Vagina (tissue), 2 donors: ENCODE data around the gene SEPTIN14. TPM values are rescaled to one million over a fixed set of nuclear protein-coding genes. Genes with fewer than 3 reads are reported as not detected.
"Not testable (repeated sequence)": the region's sequence is repeated elsewhere in the genome, so short reads cannot be mapped to it uniquely, and the experiment has no call there.

Experiments used
- DNase-seq, 2 donors: peaks; one replicate each; pipeline ENCODE4 v3.0.0-alpha.2; 2017; ENCODE audit errors: extremely low spot score in 2 of 2
- H3K27ac ChIP-seq: fragments of 200-600 bp; sonication (generic); one replicate; pipeline ENCODE4 v1.5.1; 2019
- H3K27me3 ChIP-seq: fragments of 200-600 bp; sonication (generic); one replicate; pipeline ENCODE4 v1.5.1; 2019
- H3K36me3 ChIP-seq, 2 donors: fragments of 200-600 bp; sonication (generic); one replicate each; pipeline ENCODE4 v1.5.1; 2017 to 2019
- H3K4me1 ChIP-seq: fragments of 200-600 bp; sonication (generic); one replicate; pipeline ENCODE4 v1.5.1; 2019
- H3K4me3 ChIP-seq, 2 donors: fragments of 200-600 bp; sonication (generic); 1 replicate in 1 of 2; 2 replicates in 1 of 2; pipeline ENCODE4 v1.5.1; 2016 to 2019
- H3K9me3 ChIP-seq: fragments of 200-600 bp; sonication (generic); one replicate; pipeline ENCODE4 v1.5.1; 2019
- POLR2A ChIP-seq, 2 donors: fragments of 450-650 bp; IDR thresholded peaks; one replicate each; pipeline ENCODE4 v1.6.1; 2017; ENCODE audit warnings: antibody characterized with exemption in 2 of 2, mild to moderate bottlenecking in 2 of 2, moderate library complexity in 2 of 2
- POLR2AphosphoS5 ChIP-seq, 2 donors: sonication (generic); formaldehyde crosslinking; IDR thresholded peaks; one replicate each; pipeline ENCODE4 v1.9.0; 2017; ENCODE audit warnings: antibody characterized with exemption in 2 of 2, mild to moderate bottlenecking in 2 of 2, low read depth in 1 of 2; ENCODE audit not compliant: insufficient read depth in 1 of 2
- intact Hi-C: fragments of 100-400 bp; cut with DNase I; formaldehyde crosslinking; loops from one replicate; pipeline ENCODE4 v1.15.1; 2023
- total RNA-seq: library from RNA; depleted of rRNA; stranded (reverse); fragments of >200 nt; gene quantifications from one replicate; pipeline ENCODE4 v1.2.3, GENCODE V29; 2016
- TF ChIP-seq, protein P1 (sequence below), 3 experiments: fragments of 450-650 bp in 2 of 3; fragments of 200-600 bp in 1 of 3; sonication (generic) in 1 of 3; IDR thresholded peaks; one replicate each; pipeline ENCODE4 v1.5.1; 2017 to 2019; ENCODE audit warnings: antibody characterized with exemption in 3 of 3, mild to moderate bottlenecking in 2 of 3, moderate library complexity in 2 of 3

Gene SEPTIN14
- total RNA-seq, 1 donor from 2014 or later: not detected

DNA sequence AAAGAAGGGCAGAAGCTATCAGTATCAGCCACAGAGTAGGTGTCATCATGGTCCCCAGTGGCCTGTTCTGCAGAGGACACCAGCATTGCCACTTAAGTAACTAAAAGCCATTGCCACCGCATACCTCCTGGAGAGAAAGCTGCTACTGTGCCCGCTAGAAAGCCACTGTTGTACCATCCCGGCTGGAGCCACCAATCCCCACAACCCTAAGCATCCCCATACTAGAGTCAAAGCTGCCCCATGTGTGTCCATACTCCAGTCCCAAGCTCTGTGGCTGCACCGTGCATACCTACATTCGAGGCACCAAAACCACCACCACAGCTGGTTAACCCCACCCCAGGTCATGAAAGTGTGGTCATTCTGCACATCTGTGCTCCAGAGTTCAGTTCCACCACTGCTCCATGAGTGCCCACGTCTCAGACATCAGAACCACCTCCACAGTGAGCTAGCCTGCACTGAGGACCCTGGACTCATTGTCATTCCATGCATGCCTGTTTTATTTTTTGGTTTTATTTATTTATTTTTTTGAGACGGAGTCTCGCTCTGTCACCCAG, 9.5 kb upstream of the SEPTIN14 start:
- H3K36me3 ChIP-seq: no peaks in the 10 kb centered on the region
- H3K27me3 ChIP-seq: no peaks in the 10 kb centered on the region
- DNase-seq: no peak
- no peaks in the 10 kb centered on the region for H3K4me1 ChIP-seq
- TF ChIP-seq POLR2AphosphoS5 (IDR thresholded peaks at IDR 0.05; ENCODE audit: insufficient read depth in 1 of 2, low read depth in 1 of 2): no peak
- TF ChIP-seq POLR2A (IDR thresholded peaks at IDR 0.05): no peak
- TF ChIP-seq, protein P1, sequence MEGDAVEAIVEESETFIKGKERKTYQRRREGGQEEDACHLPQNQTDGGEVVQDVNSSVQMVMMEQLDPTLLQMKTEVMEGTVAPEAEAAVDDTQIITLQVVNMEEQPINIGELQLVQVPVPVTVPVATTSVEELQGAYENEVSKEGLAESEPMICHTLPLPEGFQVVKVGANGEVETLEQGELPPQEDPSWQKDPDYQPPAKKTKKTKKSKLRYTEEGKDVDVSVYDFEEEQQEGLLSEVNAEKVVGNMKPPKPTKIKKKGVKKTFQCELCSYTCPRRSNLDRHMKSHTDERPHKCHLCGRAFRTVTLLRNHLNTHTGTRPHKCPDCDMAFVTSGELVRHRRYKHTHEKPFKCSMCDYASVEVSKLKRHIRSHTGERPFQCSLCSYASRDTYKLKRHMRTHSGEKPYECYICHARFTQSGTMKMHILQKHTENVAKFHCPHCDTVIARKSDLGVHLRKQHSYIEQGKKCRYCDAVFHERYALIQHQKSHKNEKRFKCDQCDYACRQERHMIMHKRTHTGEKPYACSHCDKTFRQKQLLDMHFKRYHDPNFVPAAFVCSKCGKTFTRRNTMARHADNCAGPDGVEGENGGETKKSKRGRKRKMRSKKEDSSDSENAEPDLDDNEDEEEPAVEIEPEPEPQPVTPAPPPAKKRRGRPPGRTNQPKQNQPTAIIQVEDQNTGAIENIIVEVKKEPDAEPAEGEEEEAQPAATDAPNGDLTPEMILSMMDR (IDR thresholded peaks at IDR 0.05): no peak
- H3K4me3 ChIP-seq: no peak overlapping the region
- intact Hi-C loops: no loop called here
- no peak overlapping the region for H3K27ac ChIP-seq
- no peaks in the 10 kb centered on the region for H3K9me3 ChIP-seq

DNA sequence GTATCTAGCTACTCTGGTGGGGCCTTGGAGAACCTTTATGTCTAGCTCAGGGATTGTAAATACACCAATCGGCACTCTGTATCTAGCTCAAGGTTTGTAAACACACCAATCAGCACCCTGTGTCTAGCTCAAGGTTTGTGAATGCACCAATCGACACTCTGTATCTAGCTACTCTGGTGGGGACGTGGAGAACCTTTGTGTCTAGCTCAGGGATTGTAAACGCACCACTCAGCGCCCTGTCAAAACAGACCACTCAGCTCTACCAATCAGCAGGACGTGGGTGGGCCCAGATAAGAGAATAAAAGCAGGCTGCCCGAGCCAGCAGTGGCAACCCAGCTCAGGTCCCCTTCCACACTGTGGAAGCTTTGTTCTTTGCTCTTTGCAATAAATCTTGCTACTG, 6.4 kb upstream of the SEPTIN14 start:
- H3K9me3 ChIP-seq, H3K4me3 ChIP-seq, DNase-seq, H3K27me3 ChIP-seq, intact Hi-C loops, H3K4me1 ChIP-seq, H3K36me3 ChIP-seq, H3K27ac ChIP-seq: not testable (repeated sequence)

DNA sequence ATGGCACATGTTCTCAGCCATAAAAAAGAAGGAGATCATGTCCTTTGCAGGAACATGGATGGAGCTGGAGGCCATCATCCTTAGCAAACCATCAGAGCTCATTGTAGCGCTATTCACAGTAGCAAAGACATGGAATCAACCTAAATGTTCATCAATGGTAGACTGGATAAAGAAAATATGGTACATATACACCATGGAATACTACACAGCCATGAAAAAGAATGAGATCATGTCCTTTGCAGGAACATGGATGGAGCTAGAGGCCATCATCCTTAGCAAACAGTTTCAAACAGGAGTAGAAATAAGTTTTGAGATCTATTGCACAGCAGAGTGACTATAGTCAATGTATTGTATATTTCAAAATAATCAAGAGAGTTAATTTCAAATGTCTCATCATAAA, 17.4 kb downstream of the SEPTIN14 start:
- H3K9me3 ChIP-seq, H3K4me3 ChIP-seq, H3K4me1 ChIP-seq, H3K27ac ChIP-seq, DNase-seq, intact Hi-C loops, H3K27me3 ChIP-seq, H3K36me3 ChIP-seq: not testable (repeated sequence)

DNA sequence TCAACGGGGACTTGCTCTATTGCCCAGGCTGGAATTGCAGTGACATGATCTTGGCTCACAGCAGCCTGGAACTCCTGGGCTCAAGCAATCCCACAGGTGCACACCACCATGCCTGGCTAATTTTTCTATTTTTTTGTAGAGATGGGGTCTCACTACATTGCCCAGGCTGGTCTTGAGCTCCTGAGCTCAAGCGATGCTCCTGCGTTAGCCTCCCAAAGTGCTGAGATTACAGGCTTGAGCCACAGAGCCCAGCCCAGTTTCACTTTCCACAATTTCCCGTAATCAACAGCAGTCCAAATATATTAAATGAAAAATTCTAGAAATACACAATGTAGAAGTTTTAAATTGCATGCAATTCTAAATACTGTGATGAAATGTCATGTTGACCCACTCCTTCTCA, 24.0 kb downstream of the SEPTIN14 start:
- no peak for DNase-seq
- no peaks in the 10 kb centered on the region for H3K27me3 ChIP-seq
- no peaks in the 10 kb centered on the region for H3K9me3 ChIP-seq
- H3K36me3 ChIP-seq: no peaks in the 10 kb centered on the region
- no peak overlapping the region for H3K4me3 ChIP-seq
- no peaks in the 10 kb centered on the region for H3K4me1 ChIP-seq
- TF ChIP-seq POLR2A (IDR thresholded peaks at IDR 0.05) (no peak), POLR2AphosphoS5 (IDR thresholded peaks at IDR 0.05; ENCODE audit: insufficient read depth in 1 of 2, low read depth in 1 of 2) (no peak)
- TF ChIP-seq, protein P1 (IDR thresholded peaks at IDR 0.05): no peak
- no peak overlapping the region for H3K27ac ChIP-seq
- intact Hi-C loops: no loop called here

DNA sequence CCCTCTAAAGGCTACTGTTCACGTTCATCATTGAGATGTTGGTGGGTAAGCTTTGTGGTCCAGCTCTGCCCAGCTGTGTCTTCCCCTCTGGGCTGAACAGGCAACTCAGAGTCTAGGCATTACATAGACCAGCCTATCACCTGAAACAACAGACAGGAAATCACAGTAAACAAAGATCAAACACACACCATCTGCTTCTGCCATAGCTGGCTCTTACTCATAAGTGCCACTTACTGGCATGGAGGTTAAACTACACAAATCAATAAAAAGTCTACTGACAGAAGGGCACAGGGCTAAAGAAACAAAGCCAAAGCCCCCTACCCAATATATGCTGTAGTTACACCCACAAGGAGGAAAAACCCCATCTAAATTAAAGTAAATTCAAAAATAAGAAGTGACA, 35.0 kb downstream of the SEPTIN14 start:
- H3K4me1 ChIP-seq: no peaks in the 10 kb centered on the region
- no peak overlapping the region for H3K27ac ChIP-seq
- no peaks in the 10 kb centered on the region for H3K36me3 ChIP-seq
- no peak overlapping the region for H3K4me3 ChIP-seq
- H3K9me3 ChIP-seq: peaks cover 6% of the 10 kb centered on the region
- intact Hi-C loops: no loop called here
- DNase-seq: no peak
- TF ChIP-seq, protein P1 (IDR thresholded peaks at IDR 0.05): no peak
- TF ChIP-seq POLR2A (IDR thresholded peaks at IDR 0.05) (no peak), POLR2AphosphoS5 (IDR thresholded peaks at IDR 0.05; ENCODE audit: insufficient read depth in 1 of 2, low read depth in 1 of 2) (no peak)
- H3K27me3 ChIP-seq: no peaks in the 10 kb centered on the region

DNA sequence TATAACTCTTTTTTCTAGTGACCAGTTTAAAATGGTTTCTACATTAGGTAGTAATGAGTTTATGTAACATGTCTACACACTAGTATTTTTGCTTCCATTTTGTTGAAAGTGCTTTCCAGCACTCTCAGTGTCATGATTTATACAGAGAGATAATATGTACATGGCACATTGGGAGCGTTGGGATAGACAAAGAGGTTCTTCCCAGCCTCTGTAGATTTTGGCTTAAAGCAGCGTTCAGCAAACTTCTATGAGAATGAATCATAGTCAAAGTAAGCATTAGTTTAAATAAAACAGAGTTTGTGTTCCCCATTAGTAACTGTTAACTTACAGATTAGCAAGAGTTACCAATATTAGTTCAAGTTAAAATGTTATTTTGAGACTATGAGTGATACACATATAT, 43.9 kb downstream of the SEPTIN14 start:
- H3K4me3 ChIP-seq: no peak overlapping the region
- H3K27me3 ChIP-seq: no peaks in the 10 kb centered on the region
- DNase-seq: no peak
- intact Hi-C loops: no loop called here
- TF ChIP-seq, protein P1 (IDR thresholded peaks at IDR 0.05): no peak
- TF ChIP-seq POLR2A (IDR thresholded peaks at IDR 0.05) (no peak), POLR2AphosphoS5 (IDR thresholded peaks at IDR 0.05; ENCODE audit: insufficient read depth in 1 of 2, low read depth in 1 of 2) (no peak)
- H3K27ac ChIP-seq: no peak overlapping the region
- no peaks in the 10 kb centered on the region for H3K4me1 ChIP-seq
- no peaks in the 10 kb centered on the region for H3K36me3 ChIP-seq
- no peaks in the 10 kb centered on the region for H3K9me3 ChIP-seq

DNA sequence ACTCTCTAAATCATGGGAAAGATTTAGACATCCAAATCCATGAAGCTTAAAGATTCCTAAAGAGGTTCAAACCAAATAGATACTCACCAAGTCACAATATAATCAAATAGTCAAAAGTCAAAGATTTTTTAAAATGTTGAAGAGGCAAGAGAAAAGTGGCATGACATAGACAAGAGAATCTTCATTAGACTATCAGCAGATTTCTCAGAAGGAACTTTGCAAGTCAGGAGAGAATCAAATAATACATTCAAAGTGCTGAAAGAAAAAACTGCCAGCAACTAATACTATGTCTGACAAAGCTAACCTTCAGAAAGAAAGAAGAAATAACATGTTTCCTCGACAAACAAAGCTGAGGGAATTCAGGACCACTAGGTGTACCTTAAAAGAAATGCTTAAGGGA, 65.3 kb downstream of the SEPTIN14 start:
- H3K9me3 ChIP-seq, intact Hi-C loops, H3K4me3 ChIP-seq, H3K27me3 ChIP-seq, H3K27ac ChIP-seq, H3K36me3 ChIP-seq, H3K4me1 ChIP-seq, DNase-seq: not testable (repeated sequence)
